ENCODE results near the gene ACOT7. TPM values are rescaled to one million over a fixed set of nuclear protein-coding genes. Genes with fewer than 3 reads are reported as not detected.

ACOT7 gene
- polyA plus RNA-seq, 6 donors from 2014 or later = 1.8 to 3.7 (median 2.9) TPM

DNA sequence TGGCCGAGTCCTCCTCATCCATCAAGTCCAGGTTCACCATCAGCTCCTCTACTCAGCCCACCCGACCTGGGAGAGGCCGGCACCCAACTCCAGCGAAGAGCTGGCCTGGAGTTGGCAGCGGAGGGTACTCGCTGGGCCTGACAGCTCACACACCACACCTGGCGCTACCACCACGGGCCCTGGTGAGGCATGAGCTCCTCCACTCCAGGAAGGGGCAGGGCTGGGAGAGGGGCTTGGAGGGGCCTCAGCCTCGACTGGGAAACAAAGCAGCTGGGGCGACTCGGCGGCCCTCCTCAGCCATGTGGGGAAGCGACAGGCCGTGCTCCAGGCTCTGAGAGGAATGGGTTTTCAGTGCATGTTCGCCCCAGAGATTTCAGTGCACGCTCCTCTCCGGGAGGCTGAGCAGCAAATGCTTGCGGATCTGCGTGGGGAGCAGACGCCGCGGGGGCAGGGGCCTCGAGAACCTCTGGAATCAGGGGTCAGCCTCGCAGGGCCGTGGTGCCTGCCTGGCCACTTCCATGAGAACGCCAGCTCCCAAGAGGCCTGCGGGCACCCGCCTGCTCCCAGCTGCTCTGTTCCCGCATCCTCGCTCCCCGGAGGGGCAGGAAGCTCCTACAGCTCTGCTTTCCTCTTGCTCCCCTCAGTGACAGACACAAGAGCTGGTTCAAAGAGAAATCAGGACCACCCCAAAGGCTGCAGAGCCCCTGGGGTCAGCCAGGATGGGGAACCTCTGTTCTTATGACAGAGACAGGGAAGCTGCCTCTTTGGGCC lies 113.8 kb downstream of the ACOT7 start:
- Mint-ChIP-seq H3K9me3 (no peaks in the 10 kb centered on the region), H3K4me1 (no peaks in the 10 kb centered on the region), H3K36me3 (no peaks in the 10 kb centered on the region), H3K4me3 (no peak overlapping the region), H3K27me3 (no peaks in the 10 kb centered on the region), H3K27ac (no peak overlapping the region)
- ATAC-seq (ENCODE audit: low read depth in 2 of 2) (no peak), DNase-seq (no peak)

DNA sequence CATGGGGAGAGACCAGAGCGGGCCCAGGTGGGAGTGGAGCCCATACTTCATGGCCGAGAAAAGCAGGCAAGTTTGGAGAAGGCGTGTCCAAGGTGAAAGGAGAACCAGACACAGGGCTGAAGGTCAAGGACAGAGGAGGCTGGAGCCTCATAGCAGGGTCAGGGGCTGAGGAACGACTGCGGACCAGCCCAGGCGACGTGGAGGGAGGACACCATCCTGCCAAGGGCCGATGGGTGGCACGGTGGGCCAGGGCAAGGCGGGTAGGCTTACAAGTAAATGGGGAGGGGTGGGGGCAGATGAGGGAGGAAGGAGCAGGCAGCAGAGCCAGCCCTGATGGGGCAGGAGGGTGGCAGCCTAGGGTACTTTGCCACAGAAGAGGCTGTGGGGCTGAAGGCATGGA lies 114.5 kb downstream of the ACOT7 start:
- no peaks in the 10 kb centered on the region for H3K27me3 Mint-ChIP-seq
- no peaks in the 10 kb centered on the region for H3K4me1 Mint-ChIP-seq
- peak overlapping the region in 1 of 6 donors; percentile 21 for H3K27ac Mint-ChIP-seq
- no peak for DNase-seq
- no peak for ATAC-seq (ENCODE audit: low read depth in 2 of 2)
- no peaks in the 10 kb centered on the region for H3K36me3 Mint-ChIP-seq
- H3K4me3 Mint-ChIP-seq = peak overlapping the region in 1 of 8 donors; percentile 29
- no peaks in the 10 kb centered on the region for H3K9me3 Mint-ChIP-seq

DNA sequence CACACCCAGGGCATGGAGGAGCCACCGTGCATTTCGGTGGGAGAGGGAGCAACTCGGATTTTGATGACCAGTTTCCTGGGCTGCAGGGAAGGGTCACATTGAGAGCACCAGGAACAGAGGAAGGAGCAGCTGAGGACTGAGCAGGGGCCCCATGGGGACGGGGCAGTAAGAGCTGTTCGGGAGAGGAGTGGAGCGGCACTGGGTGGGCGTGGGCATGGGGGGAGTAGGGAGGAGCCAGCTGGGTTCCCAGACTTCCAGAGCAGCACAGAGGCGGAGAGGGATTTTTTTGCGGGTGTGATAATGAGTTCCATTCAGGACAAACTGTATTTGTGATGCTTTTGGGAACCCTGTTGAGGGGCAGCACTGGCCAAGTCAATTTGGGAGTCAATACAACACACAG lies 115.3 kb downstream of the ACOT7 start:
- no peaks in the 10 kb centered on the region for H3K36me3 Mint-ChIP-seq
- no peak overlapping the region for H3K27ac Mint-ChIP-seq
- no peaks in the 10 kb centered on the region for H3K9me3 Mint-ChIP-seq
- H3K4me3 Mint-ChIP-seq = no peak overlapping the region
- no peaks in the 10 kb centered on the region for H3K27me3 Mint-ChIP-seq
- H3K4me1 Mint-ChIP-seq = no peaks in the 10 kb centered on the region
- ATAC-seq (ENCODE audit: low read depth in 2 of 2) = no peak
- DNase-seq = no peak

DNA sequence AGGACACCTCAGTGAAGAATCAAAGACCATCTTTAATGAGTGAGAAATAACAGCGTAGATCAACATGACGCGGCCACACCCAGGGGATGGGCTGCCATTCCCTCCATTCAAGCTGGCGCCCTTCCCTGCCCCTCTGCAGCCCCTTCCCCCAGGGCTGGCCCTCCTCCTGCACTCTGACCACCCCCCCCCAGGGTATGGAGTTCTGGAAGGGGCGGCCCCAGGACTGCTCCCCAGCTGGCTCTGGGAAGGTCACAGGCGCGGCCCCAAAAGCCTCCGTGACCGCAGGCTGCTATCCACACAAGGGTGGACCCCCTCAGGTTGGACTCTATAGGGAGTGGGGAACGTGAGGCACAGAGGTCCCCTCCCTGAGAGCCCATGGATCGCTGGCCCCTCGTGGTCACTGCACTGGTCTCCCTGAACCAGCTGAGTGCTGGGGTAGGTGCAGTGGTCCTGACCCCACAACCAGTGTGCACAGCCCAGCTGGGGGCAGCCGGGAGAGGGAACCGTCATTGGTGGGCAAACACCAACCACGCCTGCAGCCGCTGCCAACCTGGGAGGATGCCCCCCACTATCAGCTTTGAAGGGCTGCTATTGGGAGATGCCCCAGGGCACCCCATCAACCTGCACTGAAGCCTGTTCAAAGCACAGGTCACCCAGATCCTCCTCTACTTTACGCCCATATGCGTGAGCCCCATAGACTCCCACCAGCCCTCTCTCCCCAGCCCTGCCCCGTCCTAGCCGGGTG lies 116.6 kb downstream of the ACOT7 start:
- Mint-ChIP-seq H3K27me3 (no peaks in the 10 kb centered on the region), H3K36me3 (no peaks in the 10 kb centered on the region), H3K27ac (no peak overlapping the region), H3K4me3 (no peak overlapping the region), H3K9me3 (no peaks in the 10 kb centered on the region), H3K4me1 (no peaks in the 10 kb centered on the region)
- ATAC-seq (ENCODE audit: low read depth in 2 of 2) = no peak
- no peak for DNase-seq

DNA sequence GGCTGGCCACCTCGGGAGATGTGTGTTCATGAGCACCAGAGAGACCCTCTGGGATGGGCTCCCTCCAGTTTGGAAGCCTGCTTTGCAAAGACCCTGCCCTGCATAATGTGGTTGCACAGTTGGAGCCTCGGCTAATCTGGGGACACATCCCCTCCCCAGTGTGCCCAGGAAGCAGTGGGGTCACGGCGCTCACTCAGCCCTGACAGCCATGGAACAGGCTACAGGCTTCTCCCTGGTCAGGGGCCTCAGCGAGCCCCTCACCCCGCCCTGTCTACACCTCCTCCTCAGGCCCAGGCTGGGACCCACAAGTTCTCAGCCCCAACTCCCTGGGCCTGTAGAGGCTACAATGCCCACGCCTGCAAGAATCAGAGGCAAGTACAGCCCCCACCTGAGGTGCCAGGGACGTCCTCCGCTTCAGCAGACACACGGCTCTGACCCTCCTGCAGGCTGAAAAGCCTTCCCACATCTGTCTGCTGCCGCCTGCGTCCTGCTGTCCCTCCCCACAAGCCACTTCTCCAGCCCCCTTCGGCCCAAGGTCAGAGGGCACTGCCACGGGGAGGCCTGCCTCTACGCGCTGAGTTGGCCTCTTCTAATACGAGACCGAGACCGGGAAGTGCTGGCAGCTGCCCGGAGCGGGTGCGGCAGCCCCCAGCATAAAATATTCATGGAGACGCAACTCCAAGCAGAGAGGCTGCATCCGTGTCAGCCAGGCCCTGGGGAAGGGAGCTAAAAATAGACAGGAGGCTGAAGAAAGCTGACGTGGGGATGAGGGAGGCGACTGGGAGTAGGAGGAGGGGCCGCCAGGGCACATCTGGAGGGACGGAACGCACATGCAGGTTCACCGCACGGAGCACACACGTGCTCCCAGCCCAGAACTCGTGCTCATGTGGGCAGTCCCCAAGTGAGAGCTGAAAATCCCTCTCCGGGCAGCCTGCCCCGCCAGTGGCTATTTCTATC lies 117.5 kb downstream of the ACOT7 start:
- Mint-ChIP-seq H3K4me3 (no peak overlapping the region), H3K27ac (no peak overlapping the region), H3K9me3 (no peaks in the 10 kb centered on the region), H3K27me3 (no peaks in the 10 kb centered on the region), H3K36me3 (no peaks in the 10 kb centered on the region), H3K4me1 (no peaks in the 10 kb centered on the region)
- DNase-seq (no peak), ATAC-seq (ENCODE audit: low read depth in 2 of 2) (no peak)

DNA sequence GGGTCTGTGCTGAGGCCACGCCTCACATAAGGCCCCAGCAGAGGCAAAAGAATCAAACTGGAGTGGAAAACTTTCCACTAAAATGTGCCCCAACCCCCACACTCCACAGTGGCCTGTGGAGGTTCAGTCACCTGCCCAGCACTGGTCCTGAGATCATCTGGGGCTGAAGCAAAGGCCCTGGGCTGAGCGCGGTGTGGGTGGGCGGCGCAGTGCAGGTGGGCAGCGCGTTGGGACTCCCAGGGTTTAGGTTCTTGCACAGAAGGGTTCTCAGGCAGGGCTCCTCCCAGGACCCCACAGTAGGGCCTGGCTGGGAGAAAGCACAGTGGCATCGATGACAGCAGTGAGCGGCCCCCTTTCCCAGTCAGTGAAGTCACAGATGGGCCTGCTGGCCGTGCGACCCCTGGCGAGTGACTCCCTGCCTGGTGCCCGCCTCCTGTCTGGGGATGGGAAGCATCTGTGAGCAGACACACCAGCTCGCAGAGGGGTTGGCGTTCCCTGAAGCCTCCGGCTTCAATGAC lies 118.9 kb downstream of the ACOT7 start:
- DNase-seq (no peak), ATAC-seq (ENCODE audit: low read depth in 2 of 2) (no peak)
- H3K27ac Mint-ChIP-seq = no peak overlapping the region
- no peaks in the 10 kb centered on the region for H3K36me3 Mint-ChIP-seq
- no peaks in the 10 kb centered on the region for H3K27me3 Mint-ChIP-seq
- no peaks in the 10 kb centered on the region for H3K9me3 Mint-ChIP-seq
- H3K4me3 Mint-ChIP-seq = no peak overlapping the region
- no peaks in the 10 kb centered on the region for H3K4me1 Mint-ChIP-seq

DNA sequence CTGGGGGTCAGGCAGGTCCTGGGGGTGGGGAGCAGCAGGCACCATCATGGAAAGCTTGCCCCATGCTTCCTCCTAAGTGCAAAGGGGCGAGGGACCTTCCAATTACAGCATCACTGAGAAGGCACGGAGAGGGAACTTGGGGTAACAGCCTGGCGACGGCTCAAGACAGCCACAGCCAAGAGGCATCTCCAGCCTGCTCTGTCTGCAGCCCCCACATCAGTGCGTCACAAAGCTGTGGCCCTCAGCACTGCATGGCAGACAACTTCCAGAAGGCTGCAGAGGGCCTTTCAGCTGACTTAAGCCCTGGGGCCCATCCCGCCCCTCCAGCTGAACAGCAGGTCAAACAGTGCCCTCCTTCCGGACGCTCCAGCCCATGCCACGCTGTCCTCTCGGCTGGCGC lies 119.5 kb downstream of the ACOT7 start:
- Mint-ChIP-seq H3K27me3 (no peaks in the 10 kb centered on the region), H3K4me1 (no peaks in the 10 kb centered on the region), H3K27ac (no peak overlapping the region), H3K9me3 (no peaks in the 10 kb centered on the region), H3K4me3 (no peak overlapping the region), H3K36me3 (no peaks in the 10 kb centered on the region)
- no peak for DNase-seq
- no peak for ATAC-seq (ENCODE audit: low read depth in 2 of 2)

DNA sequence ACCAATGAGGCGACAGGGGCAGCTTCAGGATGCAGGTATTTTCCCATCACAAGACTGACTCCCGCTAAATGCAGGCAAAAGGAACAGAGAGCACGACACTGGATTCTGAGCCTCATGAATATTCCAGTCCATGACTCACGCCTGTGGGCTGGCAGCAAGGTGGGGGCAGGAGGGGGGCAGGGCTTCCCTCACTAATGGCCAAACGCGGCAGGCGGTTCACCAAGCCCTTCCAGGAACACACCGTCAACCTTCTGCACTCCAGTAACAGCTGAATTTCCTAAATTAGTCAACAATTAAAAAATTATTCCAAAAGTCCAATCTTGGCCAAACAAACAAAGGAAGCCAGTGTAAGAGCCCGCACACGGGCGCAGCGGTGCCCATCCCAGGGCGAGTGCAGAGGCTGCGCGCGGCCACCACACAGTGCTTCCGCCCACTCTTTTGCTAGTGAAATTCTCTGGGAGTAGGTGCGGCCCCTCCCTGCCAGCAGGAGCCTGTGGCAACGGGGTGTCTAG lies 120.1 kb downstream of the ACOT7 start:
- Mint-ChIP-seq H3K27ac (peak overlapping the region in 1 of 6 donors; percentile 65), H3K27me3 (no peaks in the 10 kb centered on the region), H3K36me3 (no peaks in the 10 kb centered on the region), H3K4me3 (no peak overlapping the region), H3K9me3 (no peaks in the 10 kb centered on the region), H3K4me1 (no peaks in the 10 kb centered on the region)
- DNase-seq (no peak), ATAC-seq (ENCODE audit: low read depth in 2 of 2) (no peak)

DNA sequence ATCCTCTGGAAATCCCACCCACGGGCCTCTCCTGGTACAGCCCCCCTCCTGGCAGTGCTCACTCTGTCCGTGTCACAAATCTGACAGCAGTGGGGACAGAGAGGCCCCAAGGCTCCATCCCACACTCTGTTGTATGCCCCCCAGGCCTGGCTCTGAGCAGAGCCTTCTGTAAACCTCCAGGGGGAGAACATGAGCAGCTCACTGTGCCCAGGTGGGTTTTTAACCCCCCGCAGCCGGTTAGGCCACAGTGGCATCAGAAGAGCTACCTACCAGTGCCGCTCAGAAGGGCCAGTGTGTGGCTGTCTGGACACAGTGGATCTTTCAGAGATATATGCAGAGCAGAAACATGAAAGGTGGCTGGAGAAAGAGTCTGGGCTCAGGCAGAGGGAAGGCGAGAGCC lies 120.7 kb downstream of the ACOT7 start:
- ATAC-seq (ENCODE audit: low read depth in 2 of 2) = no peak
- no peak overlapping the region for H3K4me3 Mint-ChIP-seq
- no peaks in the 10 kb centered on the region for H3K36me3 Mint-ChIP-seq
- H3K4me1 Mint-ChIP-seq = no peaks in the 10 kb centered on the region
- DNase-seq = no peak
- H3K9me3 Mint-ChIP-seq = no peaks in the 10 kb centered on the region
- H3K27me3 Mint-ChIP-seq = no peaks in the 10 kb centered on the region
- H3K27ac Mint-ChIP-seq = peak overlapping the region in 1 of 6 donors; percentile 11

DNA sequence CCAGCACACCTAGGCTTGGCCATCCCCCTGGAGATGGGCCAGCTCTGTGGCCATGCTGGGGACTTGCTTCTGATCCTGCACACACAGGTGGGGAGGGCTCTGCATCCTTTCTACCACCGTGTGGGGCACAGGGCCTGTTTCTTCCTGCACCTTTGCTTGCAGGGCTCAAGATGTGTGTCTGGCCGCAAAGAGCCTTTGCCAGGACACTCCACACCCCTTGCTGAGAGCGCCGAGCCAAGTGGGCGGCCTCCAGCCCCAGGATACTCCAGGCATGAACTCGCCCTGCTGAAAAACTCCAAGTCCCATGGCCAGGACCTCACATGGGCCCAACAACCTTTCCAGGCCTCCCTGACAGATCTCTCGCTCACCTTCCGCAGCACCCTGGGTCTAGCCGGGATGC lies 121.1 kb downstream of the ACOT7 start:
- H3K27ac Mint-ChIP-seq = no peak overlapping the region
- no peak for ATAC-seq (ENCODE audit: low read depth in 2 of 2)
- H3K27me3 Mint-ChIP-seq = no peaks in the 10 kb centered on the region

DNA sequence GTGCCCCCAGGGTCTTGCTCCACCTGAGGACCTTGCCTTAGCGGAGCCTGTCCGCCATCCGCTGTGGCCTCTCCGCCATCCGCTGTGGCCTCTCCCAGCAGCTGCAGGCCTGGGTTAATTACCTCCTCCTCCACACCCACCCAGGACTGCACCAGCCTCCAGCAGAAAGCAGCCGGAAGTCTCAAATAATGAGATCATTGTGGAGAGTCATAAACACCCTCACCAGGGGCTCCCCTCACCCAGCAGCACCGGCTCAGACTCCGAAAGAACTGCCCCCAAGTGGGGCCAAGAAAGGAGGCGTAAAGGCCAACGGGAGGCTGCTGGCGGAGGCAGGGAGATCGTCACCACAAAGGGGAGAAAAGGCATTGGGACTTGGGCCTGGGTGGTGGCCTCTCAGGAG lies 122.0 kb downstream of the ACOT7 start:
- no peaks in the 10 kb centered on the region for H3K9me3 Mint-ChIP-seq
- DNase-seq (no peak), ATAC-seq (ENCODE audit: low read depth in 2 of 2) (no peak)
- no peak overlapping the region for H3K27ac Mint-ChIP-seq
- peak overlapping the region in 1 of 8 donors; percentile 15 for H3K4me3 Mint-ChIP-seq
- no peaks in the 10 kb centered on the region for H3K36me3 Mint-ChIP-seq
- no peaks in the 10 kb centered on the region for H3K4me1 Mint-ChIP-seq
- H3K27me3 Mint-ChIP-seq = no peaks in the 10 kb centered on the region

More for the DNA sequence above, 121.1 kb downstream of the ACOT7 start:
- DNase-seq = no peak
- Mint-ChIP-seq H3K4me1 (no peaks in the 10 kb centered on the region), H3K36me3 (no peaks in the 10 kb centered on the region), H3K4me3 (no peak overlapping the region), H3K9me3 (no peaks in the 10 kb centered on the region)

DNA sequence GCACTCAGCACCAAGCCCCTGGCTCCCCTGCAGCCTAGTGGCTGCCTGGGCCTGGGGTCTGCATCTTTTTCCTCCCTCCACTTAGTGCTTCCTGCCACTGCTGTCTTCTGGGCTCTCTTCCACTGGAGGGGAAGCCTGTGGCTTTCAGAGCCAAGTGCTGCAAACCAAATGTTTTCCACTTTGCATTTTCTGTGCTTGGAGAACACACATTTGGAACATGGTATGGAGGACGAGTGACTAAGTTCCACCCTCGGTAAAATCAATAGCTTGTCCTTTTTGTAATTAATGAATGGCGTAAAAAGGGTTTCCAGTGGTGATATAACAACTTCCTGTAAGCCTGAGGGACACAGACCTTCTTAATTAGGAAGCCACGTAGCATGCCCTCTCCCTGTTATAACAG lies 122.6 kb downstream of the ACOT7 start:
- no peak for DNase-seq
- Mint-ChIP-seq H3K36me3 (no peaks in the 10 kb centered on the region), H3K4me1 (no peaks in the 10 kb centered on the region), H3K4me3 (no peak overlapping the region), H3K27me3 (no peaks in the 10 kb centered on the region), H3K27ac (no peak overlapping the region), H3K9me3 (no peaks in the 10 kb centered on the region)
- ATAC-seq (ENCODE audit: low read depth in 2 of 2) = no peak

DNA sequence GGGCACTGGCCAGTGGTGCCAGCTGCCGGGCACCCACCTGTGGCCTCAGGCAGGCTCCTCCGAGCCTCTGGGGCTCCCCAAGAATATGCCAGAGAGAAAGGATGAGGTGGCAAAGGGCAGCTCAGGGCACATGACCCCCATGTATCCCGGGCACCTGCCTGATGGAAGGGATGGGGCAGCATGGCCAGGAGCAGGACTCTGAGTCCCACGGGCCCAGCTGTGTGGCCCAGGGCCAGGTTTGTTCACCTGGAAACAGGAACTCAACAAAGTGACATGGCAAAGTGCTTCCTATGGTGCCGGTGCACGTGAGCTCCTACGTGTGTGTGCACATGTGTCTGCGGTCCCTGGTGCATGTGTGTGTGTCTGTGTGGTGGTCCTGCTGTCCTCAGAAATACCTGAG lies 123.2 kb downstream of the ACOT7 start:
- Mint-ChIP-seq H3K27me3 (no peaks in the 10 kb centered on the region), H3K27ac (no peak overlapping the region), H3K9me3 (no peaks in the 10 kb centered on the region), H3K4me1 (no peaks in the 10 kb centered on the region), H3K36me3 (no peaks in the 10 kb centered on the region), H3K4me3 (no peak overlapping the region)
- no peak for ATAC-seq (ENCODE audit: low read depth in 2 of 2)
- no peak for DNase-seq

All from naive B cell (primary cell).